ENCODE results near the gene ZBTB48.

The ZBTB48 gene

GRCh38 chr1:6574025-6574620, 5.7 kb upstream of the ZBTB48 start:
- no peak for DNase-seq

DNA sequence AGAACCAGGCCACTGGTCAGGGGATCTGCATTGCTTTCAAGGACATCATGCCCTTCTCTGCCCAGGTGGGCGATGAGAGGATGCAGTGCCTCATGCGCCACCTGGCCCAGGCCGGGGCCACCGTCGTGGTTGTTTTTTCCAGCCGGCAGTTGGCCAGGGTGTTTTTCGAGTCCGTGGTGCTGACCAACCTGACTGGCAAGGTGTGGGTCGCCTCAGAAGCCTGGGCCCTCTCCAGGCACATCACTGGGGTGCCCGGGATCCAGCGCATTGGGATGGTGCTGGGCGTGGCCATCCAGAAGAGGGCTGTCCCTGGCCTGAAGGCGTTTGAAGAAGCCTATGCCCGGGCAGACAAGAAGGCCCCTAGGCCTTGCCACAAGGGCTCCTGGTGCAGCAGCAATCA, 5.0 kb upstream of the ZBTB48 start:
- DNase-seq = no peak

DNA sequence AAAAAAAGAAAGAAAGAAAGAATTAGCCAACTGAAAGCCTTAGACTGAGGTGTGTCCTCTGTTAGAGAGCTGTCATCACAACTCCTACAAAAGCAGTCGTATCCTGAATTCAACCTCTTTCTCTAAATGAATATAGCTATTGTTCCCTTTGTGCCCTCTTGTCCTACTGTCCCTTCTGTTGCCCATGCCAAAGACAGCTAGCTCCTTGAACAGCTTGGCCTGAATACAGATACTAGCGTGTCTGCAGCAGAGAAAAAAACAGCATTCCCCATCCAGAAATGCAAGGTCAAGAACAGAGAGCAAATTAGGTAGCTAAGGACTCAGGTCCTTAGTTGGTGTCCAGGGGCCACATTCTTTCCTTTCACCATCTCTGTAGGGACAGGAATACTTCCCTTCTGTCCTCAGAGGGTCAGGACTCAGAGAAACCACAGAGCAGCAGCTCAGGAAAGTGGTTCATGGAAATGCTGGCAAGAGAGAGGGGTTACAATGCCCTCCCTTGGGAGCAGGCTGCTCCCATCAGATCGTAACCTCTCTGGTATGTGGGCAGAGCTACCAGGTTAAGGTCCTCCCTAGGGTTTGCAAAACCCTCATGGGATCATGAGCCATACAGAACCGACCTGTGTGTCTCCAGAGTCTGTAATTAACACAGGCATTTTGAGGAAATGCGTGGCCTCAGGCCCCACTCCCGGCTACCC, 1.8 kb upstream of the ZBTB48 start:
- DNase-seq = no peak

GRCh38 chr1:6578624-6579373, 995 bp upstream of the ZBTB48 start:
- no peak for DNase-seq

DNA sequence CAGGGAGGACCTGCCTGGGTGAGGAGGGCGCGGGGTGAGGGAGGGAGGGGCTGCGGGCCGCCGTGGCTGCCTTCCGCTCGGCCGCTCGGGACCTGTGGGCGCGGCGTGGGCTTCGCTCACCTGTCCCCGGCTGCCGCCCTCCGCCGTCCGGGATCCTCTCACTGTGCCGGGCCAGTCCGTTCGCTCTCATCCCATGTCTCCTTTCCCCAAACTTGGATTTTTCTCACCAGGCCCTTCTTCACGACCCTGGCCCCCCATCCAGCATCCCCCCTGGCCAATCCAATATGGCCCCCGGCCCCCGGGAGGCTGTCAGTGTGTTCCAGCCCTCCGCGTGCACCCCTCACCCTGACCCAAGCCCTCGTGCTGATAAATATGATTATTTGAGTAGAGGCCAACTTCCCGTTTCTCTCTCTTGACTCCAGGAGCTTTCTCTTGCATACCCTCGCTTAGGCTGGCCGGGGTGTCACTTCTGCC, 362 bp downstream of the ZBTB48 start:
- peak; percentile 13 for DNase-seq

- no peak for DNase-seq
These were observed 1.0 kb downstream of the ZBTB48 start for GRCh38 chr1:6580593-6581409.

- no peak for DNase-seq
These were observed 1.9 kb downstream of the ZBTB48 start for GRCh38 chr1:6581561-6582305.

- no peak for DNase-seq
These were observed 2.6 kb downstream of the ZBTB48 start for GRCh38 chr1:6582370-6582769.

- DNase-seq = no peak
These were observed 4.6 kb downstream of the ZBTB48 start for GRCh38 chr1:6584126-6585080.

DNA sequence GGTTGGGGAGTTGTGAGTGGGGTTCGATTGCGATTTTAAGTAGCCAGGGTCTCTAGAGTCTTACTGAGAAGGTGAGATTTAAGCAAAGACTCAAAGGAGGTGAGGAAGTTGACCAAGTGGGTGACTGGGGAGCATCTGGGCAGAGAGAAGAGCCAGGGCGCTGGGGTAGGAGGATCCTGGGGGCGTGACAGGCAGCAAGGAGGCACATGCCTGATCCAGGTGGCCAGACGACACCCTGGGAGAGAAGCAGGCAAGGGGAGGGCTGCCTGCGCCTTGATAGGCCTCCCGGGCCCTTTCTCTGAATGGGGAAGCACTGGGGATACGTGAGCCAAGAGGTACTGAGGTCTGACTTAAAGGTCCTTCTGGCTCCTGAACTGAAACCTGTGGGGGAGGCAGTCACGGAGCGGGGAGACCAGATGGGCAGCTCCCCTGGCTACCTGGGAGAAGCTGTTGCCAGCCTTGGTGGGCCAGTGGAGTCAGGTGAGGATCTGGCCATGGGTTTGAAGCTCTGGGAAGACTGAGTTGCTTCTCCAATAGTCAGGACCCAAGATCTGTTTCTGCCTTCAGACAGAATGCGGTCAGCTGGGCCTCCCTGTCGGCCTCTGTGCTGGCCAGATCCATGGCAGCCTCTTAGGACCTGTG, 5.4 kb downstream of the ZBTB48 start:
- no peak for DNase-seq

DNA sequence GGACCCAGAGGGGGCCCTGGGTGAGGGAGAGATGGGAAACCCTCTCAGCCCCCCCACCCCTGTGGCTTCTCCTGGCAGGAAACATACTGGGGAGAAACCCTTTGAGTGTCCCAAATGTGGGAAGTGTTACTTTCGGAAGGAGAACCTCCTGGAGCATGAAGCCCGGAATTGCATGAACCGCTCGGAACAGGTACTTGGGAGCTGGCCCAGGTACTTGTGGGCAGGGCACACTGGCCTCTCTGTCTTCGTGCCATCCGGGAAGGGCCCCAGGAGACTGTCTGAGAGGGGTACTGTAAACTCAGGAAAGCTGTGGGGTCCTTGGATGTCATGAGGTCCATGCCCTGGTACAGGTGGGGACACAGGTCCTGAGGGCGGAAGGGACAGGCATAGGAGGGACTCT, 6.0 kb downstream of the ZBTB48 start:
- DNase-seq = no peak

- no peak for DNase-seq
These were observed 6.6 kb downstream of the ZBTB48 start for GRCh38 chr1:6586404-6586816.

DNA sequence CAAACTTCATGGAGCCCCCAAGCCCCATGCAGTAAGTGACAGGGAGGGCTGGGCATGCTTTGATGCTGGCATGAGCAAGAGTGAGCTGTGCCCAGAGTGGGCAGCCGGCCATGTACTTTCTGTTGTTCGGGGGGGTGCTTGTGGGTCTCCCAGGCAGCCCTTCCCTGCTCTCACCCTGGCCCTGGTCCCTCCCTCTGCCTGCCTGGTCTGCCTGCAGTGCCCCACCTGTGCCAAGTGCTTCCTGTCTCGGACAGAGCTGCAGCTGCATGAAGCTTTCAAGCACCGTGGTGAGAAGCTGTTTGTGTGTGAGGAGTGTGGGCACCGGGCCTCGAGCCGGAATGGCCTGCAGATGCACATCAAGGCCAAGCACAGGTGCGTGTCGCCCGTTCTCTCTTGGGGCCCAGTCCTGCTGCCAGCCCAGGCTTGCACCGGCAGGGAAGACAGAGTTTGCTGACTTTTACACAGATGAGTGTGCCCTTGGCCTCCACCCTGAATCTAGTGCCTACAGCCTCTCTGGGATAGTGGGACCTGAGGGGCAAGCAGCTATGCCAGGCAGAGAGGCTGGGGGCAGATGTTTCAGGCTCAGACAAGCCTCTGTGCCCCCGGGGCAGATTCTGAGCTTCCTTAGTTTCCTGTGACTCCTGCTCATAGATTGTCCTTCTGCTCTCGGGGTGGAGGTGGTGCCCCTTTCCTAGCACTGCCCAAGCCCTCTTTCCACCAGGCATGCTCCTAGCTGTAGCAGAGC, 7.6 kb downstream of the ZBTB48 start:
- DNase-seq = no peak

DNA sequence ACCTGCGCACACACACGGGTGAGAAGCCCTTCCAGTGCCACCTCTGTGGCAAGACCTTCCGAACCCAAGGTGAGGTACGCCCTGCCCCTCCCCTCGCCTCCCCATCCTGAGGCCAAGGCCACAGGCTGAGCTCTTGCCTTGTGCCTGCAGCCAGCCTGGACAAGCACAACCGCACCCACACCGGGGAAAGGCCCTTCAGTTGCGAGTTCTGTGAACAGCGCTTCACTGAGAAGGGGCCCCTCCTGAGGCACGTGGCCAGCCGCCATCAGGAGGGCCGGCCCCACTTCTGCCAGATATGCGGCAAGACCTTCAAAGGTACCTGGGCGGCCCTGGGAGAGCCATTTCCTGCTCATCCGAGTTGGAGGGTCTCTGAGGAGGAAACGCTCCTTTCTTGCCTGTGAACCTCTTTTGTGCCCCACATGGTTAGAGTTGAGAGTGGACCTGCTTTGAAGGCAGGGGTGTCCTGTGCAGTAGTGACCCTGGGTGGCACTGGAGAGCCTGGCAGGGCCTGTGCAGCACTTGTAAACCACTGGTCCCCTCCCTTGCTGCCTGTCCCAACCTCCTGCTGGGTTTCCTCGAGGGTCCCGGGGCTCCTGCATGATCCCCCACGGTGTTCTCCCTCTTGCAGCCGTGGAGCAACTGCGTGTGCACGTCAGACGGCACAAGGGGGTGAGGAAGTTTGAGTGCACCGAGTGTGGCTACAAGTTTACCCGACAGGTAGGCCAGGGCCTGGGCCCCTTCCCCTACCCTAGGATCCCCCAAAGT, 8.5 kb downstream of the ZBTB48 start:
- no peak for DNase-seq

- no peak for DNase-seq
These were observed 9.2 kb downstream of the ZBTB48 start for GRCh38 chr1:6588893-6589520.

- DNase-seq = no peak
These were observed 10.3 kb downstream of the ZBTB48 start for GRCh38 chr1:6590046-6590445.

GRCh38 chr1:6591222-6591621, 11.4 kb downstream of the ZBTB48 start:
- DNase-seq = peak; percentile 4

GRCh38 chr1:6591644-6592043, 11.8 kb downstream of the ZBTB48 start:
- DNase-seq = no peak

GRCh38 chr1:6592441-6592840, 12.6 kb downstream of the ZBTB48 start:
- DNase-seq = no peak

Measured in KG1 (cell line).